ENCODE data around the gene RRP8. TPM values are rescaled to one million over a fixed set of nuclear protein-coding genes. Genes with fewer than 3 reads are reported as not detected.

Gene RRP8
- total RNA-seq, 1 experiment from 2014 or later: 10.1 TPM

DNA sequence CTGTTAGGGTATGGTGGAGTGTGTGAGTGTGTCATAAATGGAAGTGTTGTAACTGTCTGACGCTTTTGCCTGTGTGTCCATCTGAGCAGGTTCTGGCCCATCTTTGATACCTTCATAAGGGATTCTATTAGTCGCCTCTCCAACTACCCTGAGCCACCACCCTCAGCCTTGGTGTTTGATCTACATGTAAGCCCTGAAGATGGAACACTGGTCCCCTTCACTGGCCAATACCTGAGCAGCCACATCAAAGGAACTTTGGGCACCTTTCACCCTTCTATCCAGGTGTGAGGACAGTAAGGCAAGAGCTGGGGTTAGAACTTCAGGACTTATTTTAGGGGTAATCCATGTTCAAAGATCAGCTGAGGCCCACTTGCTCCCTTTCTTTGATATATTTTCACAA, 55.3 kb downstream of the RRP8 start:
- TF ChIP-seq, protein P1, sequence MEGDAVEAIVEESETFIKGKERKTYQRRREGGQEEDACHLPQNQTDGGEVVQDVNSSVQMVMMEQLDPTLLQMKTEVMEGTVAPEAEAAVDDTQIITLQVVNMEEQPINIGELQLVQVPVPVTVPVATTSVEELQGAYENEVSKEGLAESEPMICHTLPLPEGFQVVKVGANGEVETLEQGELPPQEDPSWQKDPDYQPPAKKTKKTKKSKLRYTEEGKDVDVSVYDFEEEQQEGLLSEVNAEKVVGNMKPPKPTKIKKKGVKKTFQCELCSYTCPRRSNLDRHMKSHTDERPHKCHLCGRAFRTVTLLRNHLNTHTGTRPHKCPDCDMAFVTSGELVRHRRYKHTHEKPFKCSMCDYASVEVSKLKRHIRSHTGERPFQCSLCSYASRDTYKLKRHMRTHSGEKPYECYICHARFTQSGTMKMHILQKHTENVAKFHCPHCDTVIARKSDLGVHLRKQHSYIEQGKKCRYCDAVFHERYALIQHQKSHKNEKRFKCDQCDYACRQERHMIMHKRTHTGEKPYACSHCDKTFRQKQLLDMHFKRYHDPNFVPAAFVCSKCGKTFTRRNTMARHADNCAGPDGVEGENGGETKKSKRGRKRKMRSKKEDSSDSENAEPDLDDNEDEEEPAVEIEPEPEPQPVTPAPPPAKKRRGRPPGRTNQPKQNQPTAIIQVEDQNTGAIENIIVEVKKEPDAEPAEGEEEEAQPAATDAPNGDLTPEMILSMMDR (conservative IDR thresholded peaks at IDR 0.05): no peak
- TF ChIP-seq EZH2 (IDR thresholded peaks at IDR 0.05; ENCODE audit: low read depth): no peak
- CTCF ChIA-PET: no interaction called here
- no peaks in the 10 kb centered on the region for H3K27me3 ChIP-seq (ENCODE audit: insufficient read depth, low read depth)
- no TSS peak for BruUV-seq (replicated peaks)
- H3K4me1 ChIP-seq (replicated peaks; ENCODE audit: insufficient read depth): no peaks in the 10 kb centered on the region
- POLR2A ChIA-PET (ENCODE audit: unreplicated experiment): no interaction called here
- no peak overlapping the region for H2AFZ ChIP-seq
- H3K4me2 ChIP-seq: no peak overlapping the region
- no peaks in the 10 kb centered on the region for H3K79me2 ChIP-seq (ENCODE audit: low read depth)
- H3K27ac ChIP-seq: no peak overlapping the region
- intact Hi-C loops (cut with micrococcal nuclease; ENCODE audit: unreplicated experiment): no loop called here
- H3F3A ChIP-seq (ENCODE audit: insufficient read depth, low read depth): no peaks in the 10 kb centered on the region
- H3K9me3 ChIP-seq (ENCODE audit: insufficient read depth, low read depth): no peaks in the 10 kb centered on the region
- H3K36me3 ChIP-seq (ENCODE audit: low read depth): no peaks in the 10 kb centered on the region
- H3K9me2 ChIP-seq (ENCODE audit: insufficient read depth): no peaks in the 10 kb centered on the region
- DNase-seq: no peak
- no peaks in the 10 kb centered on the region for H4K20me1 ChIP-seq (ENCODE audit: insufficient read depth)
- H3K4me3 ChIP-seq: no peak overlapping the region

DNA sequence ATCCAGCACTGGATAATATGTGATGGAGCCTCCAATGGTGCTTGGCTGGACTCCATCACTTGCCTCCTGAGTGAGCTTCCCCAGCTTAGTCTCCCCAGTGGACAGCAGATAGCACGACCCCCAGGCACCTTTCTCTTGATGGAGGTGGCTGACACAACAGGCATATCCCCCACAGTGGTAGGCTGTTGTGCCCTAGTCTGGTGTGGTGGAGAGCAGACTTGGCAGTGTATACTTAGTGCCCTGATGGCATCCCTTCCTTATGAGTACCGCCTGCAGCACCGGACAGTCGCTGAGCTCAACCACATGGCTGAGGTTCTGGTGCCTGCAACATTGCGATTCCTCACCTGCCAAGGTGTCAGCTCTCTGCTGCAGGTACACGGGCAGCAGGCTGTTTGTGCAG, 56.2 kb downstream of the RRP8 start:
- no peak for TF ChIP-seq EZH2 (IDR thresholded peaks at IDR 0.05; ENCODE audit: low read depth)
- TF ChIP-seq, protein P1 (conservative IDR thresholded peaks at IDR 0.05): no peak
- BruUV-seq (replicated peaks): no TSS peak
- H3K27ac ChIP-seq: no peak overlapping the region

DNA sequence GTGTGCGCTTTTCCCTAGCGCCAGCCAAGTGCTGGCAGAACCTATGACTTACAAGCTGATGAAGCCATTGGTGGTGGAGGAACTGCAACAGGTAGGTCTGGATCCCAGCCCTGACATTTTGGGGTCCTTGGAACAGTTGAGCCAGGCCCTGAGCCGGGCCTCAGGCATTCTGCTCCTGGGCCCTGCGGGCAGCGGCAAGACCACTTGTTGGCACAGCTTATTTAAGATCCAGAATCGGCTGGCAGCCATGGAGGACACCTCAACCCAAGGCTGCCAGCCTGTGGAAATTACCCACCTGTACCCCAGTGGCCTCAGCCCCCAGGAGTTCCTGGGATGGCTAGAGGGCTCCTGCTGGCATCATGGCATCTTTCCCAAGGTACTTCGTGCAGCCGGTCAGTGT, 56.7 kb downstream of the RRP8 start:
- DNase-seq: no peak
- H4K20me1 ChIP-seq (ENCODE audit: insufficient read depth): no peaks in the 10 kb centered on the region
- intact Hi-C loops (cut with micrococcal nuclease; ENCODE audit: unreplicated experiment): no loop called here
- H3K27ac ChIP-seq: no peak overlapping the region
- no peaks in the 10 kb centered on the region for H3K4me1 ChIP-seq (replicated peaks; ENCODE audit: insufficient read depth)
- no peaks in the 10 kb centered on the region for H3F3A ChIP-seq (ENCODE audit: insufficient read depth, low read depth)
- H3K79me2 ChIP-seq (ENCODE audit: low read depth): no peaks in the 10 kb centered on the region
- no peaks in the 10 kb centered on the region for H3K9me3 ChIP-seq (ENCODE audit: insufficient read depth, low read depth)
- no peak for TF ChIP-seq EZH2 (IDR thresholded peaks at IDR 0.05; ENCODE audit: low read depth)
- TF ChIP-seq, protein P1 (conservative IDR thresholded peaks at IDR 0.05): no peak
- BruUV-seq (replicated peaks): no TSS peak
- no peaks in the 10 kb centered on the region for H3K36me3 ChIP-seq (ENCODE audit: low read depth)
- no peaks in the 10 kb centered on the region for H3K9me2 ChIP-seq (ENCODE audit: insufficient read depth)
- POLR2A ChIA-PET (ENCODE audit: unreplicated experiment): no interaction called here
- no peak overlapping the region for H3K4me2 ChIP-seq
- no peaks in the 10 kb centered on the region for H3K27me3 ChIP-seq (ENCODE audit: insufficient read depth, low read depth)
- H3K4me3 ChIP-seq: no peak overlapping the region
- no peak overlapping the region for H2AFZ ChIP-seq
- CTCF ChIA-PET: no interaction called here

More for the DNA sequence above, 56.2 kb downstream of the RRP8 start:
- H2AFZ ChIP-seq: no peak overlapping the region
- no peaks in the 10 kb centered on the region for H3K79me2 ChIP-seq (ENCODE audit: low read depth)
- H3K27me3 ChIP-seq (ENCODE audit: insufficient read depth, low read depth): no peaks in the 10 kb centered on the region
- ChIA-PET CTCF (no interaction called here), POLR2A (ENCODE audit: unreplicated experiment) (no interaction called here)
- DNase-seq: no peak
- no peaks in the 10 kb centered on the region for H3K4me1 ChIP-seq (replicated peaks; ENCODE audit: insufficient read depth)
- no peaks in the 10 kb centered on the region for H4K20me1 ChIP-seq (ENCODE audit: insufficient read depth)
- H3F3A ChIP-seq (ENCODE audit: insufficient read depth, low read depth): no peaks in the 10 kb centered on the region
- intact Hi-C loops (cut with micrococcal nuclease; ENCODE audit: unreplicated experiment): no loop called here
- H3K9me3 ChIP-seq (ENCODE audit: insufficient read depth, low read depth): no peaks in the 10 kb centered on the region
- no peak overlapping the region for H3K4me3 ChIP-seq
- H3K4me2 ChIP-seq: no peak overlapping the region
- H3K36me3 ChIP-seq (ENCODE audit: low read depth): no peaks in the 10 kb centered on the region
- no peaks in the 10 kb centered on the region for H3K9me2 ChIP-seq (ENCODE audit: insufficient read depth)
